ENCODE data around the gene NELFA.

Gene NELFA

DNA sequence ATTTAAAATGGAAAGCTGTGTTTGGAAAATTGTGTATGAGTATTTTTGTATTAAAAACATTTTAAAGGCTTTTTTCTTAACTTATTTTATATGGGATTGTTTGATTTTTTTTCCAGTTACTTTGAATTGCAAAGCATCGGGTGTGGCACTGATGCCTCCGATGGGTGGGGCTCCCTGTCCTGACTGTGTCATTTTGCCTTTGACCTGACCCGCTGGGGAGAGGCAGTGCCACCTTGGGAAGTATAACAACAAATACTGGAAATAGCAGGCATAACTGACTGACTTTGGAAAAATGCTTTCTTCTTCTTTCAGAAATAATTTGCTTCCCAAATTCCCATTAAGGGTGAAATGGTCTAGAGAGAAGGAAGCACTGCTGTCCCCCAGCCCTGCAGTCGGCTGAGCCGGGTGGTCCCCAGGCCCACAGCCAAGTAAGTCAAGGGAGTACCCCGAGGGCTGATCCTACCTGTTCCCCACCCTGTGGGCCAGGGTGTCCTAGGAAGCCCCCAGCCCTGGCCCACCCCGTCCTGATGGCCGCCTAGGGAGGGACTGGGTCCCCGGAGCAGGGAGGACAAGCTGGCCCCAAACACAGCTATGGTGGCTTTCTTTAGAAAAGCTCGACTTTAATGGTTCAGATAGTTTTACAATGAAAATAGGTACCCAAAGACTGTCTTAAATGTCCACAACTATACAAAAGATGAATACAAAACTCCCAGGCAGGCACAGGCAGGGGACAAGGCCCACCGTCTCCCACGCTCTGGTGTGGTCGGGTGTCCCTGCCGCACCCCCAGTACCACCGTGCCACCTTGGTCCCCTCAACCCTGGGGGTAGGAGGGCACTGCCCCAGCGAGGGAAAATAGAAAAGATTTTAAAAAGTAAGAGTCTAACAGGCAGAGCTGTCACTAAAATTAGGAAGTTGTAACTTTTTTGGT is 26.4 kb downstream of the NELFA start:
- DNase-seq (ENCODE audit: low read depth in 3 of 3, low spot score in 1 of 3) = no peak

GRCh38 chr4:1981251-1982058 is 27.3 kb downstream of the NELFA start:
- DNase-seq (ENCODE audit: low read depth in 3 of 3, low spot score in 1 of 3) = no peak

DNA sequence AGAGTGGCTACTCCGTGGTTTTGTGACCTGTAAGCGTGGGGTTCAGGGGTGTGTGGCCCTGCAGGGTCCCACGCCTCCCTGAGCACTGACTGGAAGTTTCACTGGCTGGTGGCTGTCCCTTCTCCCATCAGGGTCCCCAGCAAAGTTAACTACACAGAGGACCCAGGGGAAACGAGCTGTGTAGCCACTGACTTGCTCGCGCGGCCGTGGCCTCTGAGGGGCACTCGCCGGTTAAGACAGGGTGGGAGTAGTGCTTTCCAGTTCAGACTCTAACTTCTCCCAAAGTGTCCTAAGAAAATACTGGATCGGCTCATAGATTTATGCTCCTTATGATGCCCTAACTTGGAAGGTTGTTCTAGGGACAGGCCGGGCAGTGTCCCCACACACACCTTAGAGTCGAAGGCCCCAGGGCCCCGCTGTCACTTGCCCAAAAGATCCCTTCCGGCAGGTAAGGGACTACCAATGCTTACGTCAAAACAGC is 28.2 kb downstream of the NELFA start:
- DNase-seq (ENCODE audit: low read depth in 3 of 3, low spot score in 1 of 3) = no peak

DNA sequence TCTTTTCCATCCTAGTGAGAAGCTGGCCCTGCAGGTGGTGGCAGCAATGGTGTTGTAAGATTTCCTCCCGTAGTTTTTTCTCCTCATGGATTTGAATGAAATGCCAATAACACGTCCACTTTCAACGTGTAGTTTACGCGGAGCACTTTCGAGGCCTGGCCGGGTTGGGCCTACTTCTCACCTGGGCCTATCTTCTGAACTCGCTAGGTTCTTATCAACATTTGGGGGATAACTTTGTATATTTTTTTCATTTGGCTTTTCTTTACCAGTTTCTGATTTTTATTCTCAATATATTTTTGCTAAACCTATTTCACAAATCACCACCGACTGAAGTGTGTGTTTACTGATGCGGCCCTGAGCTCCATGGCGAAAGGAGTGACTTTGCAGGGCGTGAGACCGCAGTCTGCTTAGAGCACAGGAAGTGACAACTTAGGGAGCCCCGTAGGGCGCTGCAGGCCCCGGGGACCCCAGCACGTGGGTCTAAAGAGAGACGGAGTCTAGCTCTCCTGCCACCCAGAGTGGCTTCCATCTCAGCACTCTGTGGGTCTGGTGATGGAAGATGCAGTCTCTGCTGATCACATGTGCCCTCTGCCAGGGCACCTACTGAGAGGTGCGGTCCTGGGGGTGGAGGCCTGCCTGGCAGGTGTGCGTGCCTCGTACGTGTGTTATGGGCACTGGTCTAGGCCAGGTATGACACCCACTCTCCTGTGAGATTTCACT is 29.1 kb downstream of the NELFA start:
- no peak for DNase-seq (ENCODE audit: low read depth in 3 of 3, low spot score in 1 of 3)

DNA sequence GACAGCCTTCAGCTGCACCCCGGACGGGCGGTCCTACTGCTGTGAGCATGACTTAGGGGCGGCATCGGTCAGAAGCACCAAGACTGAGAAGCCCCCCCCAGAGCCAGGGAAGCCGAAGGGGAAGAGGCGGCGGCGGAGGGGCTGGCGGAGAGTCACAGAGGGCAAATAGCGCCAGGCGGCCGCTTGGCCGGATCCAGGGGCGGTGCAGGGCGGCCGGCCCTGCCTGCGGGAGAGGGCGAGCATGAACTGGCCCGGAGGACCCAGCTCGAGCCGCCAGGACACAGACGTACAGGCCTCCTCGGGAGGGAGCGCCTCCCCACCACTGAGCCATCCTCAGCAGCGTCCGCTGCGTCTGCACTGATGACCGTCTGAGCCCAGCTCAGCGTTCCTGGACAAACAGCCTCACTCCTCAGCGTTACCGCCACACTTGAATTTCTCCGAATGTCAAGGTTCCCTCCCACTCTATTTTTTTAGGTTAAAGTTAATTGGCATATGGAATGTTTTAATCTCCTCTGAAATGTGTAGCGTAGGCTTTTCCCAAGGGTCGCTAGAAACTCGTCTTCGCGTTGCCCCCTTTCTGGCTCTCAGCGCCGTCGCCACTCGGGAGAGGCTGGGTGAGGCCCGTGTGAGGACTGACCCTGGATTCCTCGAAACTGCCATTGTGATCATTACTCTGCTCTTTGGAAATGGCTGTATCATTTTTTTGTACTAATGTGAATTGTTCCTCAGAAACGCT is 29.9 kb downstream of the NELFA start:
- DNase-seq (ENCODE audit: low read depth in 3 of 3, low spot score in 1 of 3) = no peak

DNA sequence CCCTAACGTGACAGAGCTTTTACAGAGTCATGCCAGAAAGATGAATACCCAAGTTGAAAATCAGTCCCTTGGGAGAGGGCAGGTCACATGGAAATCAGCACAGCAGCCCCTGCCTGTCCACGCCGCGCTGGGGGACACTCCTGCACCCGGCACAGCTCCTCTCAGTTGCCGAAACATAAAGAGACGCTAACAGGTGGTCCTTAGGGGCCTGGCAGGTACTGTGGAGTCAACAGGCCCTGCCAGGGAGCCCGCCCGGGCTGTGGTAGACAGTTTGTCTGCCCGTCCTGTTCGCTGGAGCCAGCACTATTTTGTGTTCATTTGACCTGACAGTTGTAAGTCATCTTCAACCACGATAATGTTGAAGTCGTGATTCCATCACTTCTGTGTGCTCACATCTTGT is 30.5 kb downstream of the NELFA start:
- no peak for DNase-seq (ENCODE audit: low read depth in 3 of 3, low spot score in 1 of 3)

DNA sequence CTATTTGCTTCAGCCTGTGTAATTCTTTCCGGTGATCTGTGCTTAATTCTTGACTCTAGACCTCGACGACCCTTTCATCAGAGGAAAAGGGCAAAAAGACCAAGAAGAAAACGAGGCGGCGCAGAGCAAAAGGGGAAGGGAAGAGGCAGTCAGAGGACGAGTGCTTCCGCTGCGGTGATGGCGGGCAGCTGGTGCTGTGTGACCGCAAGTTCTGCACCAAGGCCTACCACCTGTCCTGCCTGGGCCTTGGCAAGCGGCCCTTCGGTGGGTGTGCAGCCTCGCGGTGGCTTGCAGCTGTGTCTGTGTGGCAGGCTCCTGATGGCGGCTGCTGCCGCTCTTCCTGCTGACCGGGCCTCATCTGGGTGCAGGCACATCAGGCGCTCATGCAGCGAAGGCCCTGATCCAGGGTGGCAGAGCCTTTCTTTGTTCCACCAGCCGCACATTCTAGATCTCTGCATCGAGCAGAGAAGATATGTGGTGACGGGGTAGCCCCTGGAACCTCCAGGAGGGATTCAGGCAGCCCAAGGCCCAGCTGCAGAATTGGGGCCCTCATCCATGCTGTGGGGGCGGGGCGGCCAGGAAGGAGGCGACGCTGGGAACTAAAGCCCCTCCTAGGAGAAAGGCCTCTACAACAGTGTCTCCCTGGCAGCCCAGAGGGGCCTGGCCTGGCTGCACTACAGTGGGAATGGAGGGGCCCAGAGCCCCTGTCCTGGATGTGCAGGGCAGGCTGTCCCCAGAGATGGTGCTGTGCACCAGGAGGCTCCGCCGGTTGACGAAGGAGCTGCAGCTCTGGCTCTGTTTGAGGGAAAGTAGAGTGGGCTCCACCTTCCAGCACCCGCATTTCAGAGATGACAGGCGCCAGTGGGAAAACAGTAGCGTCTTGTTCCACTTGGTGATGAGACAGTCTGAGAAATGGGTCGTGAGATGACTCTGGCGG is 32.1 kb downstream of the NELFA start:
- no peak for DNase-seq (ENCODE audit: low read depth in 3 of 3, low spot score in 1 of 3)

DNA sequence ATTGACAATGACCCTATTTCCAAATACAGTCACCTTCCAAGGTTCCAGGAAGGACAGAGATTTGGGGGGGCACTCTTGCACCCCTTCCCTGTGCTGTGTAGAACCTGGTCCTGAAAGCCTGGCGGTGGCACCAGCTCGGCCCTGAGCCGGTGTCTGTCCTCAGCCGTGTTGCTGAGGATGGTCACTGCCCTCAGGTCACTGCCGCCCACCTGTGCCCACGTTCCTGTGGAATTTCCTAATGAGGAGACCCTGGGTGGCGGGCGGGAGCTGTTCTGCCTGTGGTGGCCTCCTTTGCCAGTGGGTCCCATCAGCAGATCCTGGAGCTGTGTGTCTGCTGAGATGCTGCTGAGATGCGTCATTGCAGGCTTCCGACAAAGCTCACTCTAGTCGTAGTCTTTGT is 32.9 kb downstream of the NELFA start:
- no peak for DNase-seq (ENCODE audit: low read depth in 3 of 3, low spot score in 1 of 3)

- no peak for DNase-seq (ENCODE audit: low read depth in 3 of 3, low spot score in 1 of 3)
Observed at GRCh38 chr4:1975391-1975801, 33.4 kb downstream of the NELFA start.

DNA sequence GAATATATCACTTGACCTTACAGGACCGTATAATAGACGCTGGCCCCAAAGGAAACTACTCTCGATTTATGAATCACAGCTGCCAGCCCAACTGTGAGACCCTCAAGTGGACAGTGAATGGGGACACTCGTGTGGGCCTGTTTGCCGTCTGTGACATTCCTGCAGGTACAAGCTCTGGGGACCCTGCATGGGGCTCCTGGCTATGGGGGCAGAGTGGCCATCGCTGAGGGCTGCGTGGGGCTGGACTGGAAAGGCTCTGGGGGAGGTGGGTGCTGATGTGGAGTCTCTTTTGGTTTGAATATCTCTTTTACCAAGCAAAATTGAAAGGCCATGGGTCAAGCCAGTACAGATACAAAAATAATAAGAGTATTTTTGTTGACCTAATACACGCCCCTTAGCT is 33.9 kb downstream of the NELFA start:
- no peak for DNase-seq (ENCODE audit: low read depth in 3 of 3, low spot score in 1 of 3)

DNA sequence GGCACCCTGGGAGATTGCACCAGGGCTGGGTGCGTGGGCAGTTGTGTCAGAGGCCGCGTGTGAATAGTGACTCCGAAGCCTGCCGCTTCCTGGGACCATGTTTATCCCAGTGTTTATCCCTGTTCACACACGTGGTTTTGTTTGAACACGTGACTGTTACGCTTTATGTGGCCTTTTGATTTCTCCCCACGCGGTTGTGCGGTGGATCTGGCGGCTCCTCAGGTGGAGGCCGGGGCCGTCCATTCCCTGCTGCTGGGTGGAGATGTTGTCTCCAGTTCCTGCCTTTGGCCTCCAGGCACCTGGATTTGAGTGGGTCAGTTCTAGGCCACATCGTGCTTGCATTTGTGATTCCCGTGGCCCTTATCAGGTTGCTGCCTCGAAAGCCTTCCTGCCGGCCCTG is 35.1 kb downstream of the NELFA start:
- DNase-seq (ENCODE audit: low read depth in 3 of 3, low spot score in 1 of 3) = no peak

- DNase-seq (ENCODE audit: low read depth in 3 of 3, low spot score in 1 of 3) = no peak
Observed at GRCh38 chr4:1973218-1973617, 35.6 kb downstream of the NELFA start.

GRCh38 chr4:1972414-1972813 is 36.4 kb downstream of the NELFA start:
- no peak for DNase-seq (ENCODE audit: low read depth in 3 of 3, low spot score in 1 of 3)

DNA sequence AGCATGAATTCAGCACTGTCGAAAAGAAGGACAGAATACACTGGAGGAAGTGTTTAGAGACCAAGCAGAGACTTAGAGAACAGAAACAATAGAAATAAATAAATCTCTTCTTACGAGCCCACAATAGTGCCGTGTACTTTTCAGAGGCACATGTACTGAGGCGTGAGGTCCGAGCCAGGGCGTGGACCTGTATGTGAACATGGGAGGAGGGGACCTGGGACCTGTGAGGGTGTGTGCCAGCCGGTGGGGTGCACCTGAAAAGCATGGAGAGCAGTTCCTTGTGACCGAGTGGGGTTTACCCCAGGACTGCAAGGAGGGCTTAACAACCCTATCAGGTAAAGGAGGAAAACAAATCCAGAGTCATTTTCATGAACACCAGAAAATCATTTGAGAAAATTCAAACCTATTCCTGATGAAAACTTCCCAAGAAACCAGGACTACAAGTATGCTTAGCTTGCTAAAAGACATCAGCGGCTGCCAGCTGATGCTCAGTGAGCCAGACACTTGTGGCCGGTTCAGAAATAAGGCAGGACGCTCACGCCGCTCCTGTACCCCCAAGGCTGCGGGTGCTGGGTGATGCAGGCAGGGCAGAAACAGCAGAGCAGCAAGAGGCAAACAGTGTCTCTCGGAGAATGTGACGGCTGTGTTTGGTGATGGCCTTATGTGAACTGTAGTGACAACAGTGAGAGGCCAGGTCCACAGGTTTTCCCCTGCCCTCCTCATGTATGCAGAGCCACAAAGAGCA is 37.1 kb downstream of the NELFA start:
- DNase-seq (ENCODE audit: low read depth in 3 of 3, low spot score in 1 of 3) = no peak

DNA sequence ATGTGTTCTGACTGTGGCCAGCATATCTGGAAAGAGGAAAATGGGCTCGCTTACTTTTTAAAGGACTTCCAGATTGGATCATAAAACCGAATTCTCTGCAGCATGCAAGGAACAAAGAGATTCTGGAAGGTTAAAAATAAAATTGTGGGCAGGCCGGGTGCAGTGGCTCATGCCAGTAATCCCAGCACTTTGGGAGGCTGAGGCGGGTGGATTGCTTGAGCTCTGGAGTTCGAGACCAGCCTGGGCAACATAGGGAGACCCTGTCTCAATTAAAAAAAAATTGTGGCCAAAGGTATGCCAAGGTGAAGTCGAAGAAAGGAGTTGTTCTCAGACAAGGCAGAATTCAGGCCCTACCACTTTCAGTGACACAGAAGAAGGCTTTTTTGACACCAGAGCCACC is 37.8 kb downstream of the NELFA start:
- DNase-seq (ENCODE audit: low read depth in 3 of 3, low spot score in 1 of 3) = no peak

- DNase-seq (ENCODE audit: low read depth in 3 of 3, low spot score in 1 of 3) = no peak
Observed at GRCh38 chr4:1969928-1970723, 38.6 kb downstream of the NELFA start.

- DNase-seq (ENCODE audit: low read depth in 3 of 3, low spot score in 1 of 3) = no peak
Observed at GRCh38 chr4:1968686-1969295, 40.0 kb downstream of the NELFA start.
